Cardiac fibroblast (primary cell): Measurements from ENCODE around the gene GOLM1.

ENCODE experiments used
- DNase-seq, 2 donors: peaks; one replicate each; pipeline versions ENCODE4 v3.0.0 to v3.0.0-alpha.2; 2010; ENCODE audit warnings: low read depth in 2 of 2
- H3K4me3 ChIP-seq, 2 donors: replicated peaks in 1 of 2; 1 replicate in 1 of 2; 2 replicates in 1 of 2; pipeline ENCODE4 v1.5.1; 2011; ENCODE audit warnings: low read depth in 2 of 2, low read length in 2 of 2, mild to moderate bottlenecking in 2 of 2, moderate library complexity in 1 of 2
- CTCF ChIP-seq: IDR thresholded peaks from one replicate; pipeline ENCODE4 v1.5.1; 2011; ENCODE audit warnings: low read depth, mild to moderate bottlenecking, low read length, inconsistent platforms

GOLM1 gene

GRCh38 chr9:86075132-86076109 is 23.9 kb downstream of the GOLM1 start:
- no peak for TF ChIP-seq CTCF
- H3K4me3 ChIP-seq, result no peak overlapping the region
- no peak for DNase-seq

DNA sequence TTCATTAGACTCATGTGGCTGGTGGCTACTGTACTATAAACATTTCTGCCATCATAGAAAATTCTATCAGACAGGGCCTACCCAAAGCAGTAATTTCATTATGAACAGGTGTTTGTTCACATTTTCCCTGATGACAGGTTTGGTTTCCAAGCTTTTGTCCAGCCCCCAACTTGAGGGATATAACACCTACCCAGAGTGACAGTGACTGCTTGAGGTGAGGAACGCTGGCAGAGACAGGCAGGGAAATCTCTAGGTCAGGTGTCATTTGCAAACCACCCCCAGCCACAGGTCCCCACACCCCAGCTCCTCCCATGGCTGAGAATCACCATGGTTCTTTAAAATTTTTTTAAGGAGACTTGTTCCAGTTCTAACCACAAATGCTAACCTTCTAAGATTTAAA is 25.5 kb downstream of the GOLM1 start:
- H3K4me3 ChIP-seq, result no peak overlapping the region
- DNase-seq, result no peak
- no peak for TF ChIP-seq CTCF

DNA sequence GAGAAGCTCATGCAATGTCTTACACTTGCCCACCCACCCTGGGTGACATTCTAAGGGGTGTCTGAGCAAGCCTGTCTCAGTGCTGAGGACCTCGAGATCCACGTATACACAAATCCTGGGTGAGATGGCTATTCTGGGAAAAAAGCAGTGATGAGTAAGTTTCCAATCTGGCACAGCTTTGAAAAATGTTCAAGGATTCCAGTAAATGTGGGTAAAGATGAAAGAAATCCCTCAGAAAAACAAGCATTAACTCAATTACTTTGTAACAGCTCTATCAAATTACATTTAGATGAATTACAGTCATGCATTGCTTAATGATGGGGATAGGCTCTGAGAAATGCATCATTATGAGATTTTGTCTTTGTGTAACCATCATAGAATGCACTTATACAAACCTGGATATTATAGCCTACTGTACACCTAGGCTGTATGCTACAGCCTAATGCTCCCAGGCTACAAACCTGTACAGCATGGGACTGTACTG is 26.9 kb downstream of the GOLM1 start:
- DNase-seq, result peak in 1 of 2 donors; percentile 42
- no peak for TF ChIP-seq CTCF
- H3K4me3 ChIP-seq, result no peak overlapping the region

- H3K4me3 ChIP-seq, result no peak overlapping the region
- no peak for DNase-seq
- no peak for TF ChIP-seq CTCF
These were observed 30.0 kb downstream of the GOLM1 start for GRCh38 chr9:86069206-86069869.

DNA sequence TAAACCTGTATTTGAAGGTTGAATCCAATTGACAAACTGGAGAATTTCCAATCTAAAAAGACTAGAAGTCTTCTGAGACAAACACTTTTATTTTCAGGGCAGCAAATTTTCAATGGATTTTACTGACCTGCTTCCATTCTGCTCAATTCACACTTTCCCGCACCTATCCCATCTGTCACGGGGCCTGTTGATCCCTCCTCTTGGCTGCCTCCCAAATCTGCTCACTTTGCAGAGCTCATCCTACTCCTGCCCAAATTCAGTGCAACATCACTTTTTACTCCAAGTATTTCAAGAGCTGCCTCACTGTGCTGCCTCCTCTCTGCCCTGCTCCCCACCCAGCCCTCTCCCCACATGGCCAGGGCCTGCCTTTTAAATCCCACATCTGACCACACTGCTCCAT is 35.1 kb downstream of the GOLM1 start:
- no peak overlapping the region for H3K4me3 ChIP-seq
- no peak for TF ChIP-seq CTCF
- DNase-seq, result no peak

DNA sequence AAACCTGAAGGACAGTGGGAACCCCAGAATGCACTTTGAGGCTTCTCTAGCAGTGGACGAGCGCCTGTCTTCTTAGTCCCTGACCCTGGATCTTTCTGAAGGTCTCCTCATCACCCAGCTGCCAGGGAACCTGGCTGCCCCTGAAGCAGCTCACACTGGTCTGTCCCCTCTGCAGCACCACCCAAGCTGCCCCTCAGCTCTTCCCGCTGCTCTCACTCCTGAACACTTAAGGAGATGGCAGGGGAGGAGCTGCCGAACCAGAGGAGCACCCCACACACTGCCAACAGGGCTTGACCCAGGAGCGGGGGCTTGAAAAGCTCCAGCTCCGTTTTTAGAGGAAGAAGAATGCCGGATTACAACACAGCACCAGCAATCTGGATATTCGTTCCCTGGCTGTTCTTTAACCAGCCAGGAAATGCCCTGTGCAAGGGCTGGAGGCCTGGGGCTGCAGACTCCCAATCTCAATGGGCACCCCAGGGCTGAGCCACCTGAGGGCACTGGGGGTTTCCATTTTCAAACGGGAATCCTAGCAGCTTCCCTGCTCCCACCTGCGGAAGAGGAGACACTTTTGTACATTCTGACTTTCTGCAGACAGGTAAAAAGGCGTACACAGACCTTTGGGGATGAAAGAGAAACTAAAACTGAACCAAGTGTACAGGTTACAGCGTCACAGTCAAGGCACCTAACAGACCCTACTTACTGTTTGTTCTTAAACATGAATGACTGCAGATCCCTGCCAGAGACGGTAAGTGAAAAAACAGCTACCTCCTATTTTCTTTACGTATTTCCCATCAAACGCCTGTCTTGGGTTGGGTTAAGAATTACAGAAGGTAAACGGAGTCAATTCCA is 36.3 kb downstream of the GOLM1 start:
- no peak for TF ChIP-seq CTCF
- no peak for DNase-seq
- no peak overlapping the region for H3K4me3 ChIP-seq
